Keratinocyte (primary cell): ENCODE data around the gene MTFP1. TPM values are rescaled to one million over a fixed set of nuclear protein-coding genes. Genes with fewer than 3 reads are reported as not detected.

Source experiments
- DNase-seq: peaks from one replicate; pipeline ENCODE4 v3.0.0-alpha.2; 2011; ENCODE audit warnings: low read depth, missing footprints, low spot score
- FAIRE-seq: peaks from 2 replicates; lab custom pipeline; 2011; peaks lifted over from hg19 to GRCh38; lab: Jason Lieb, UNC
- H2AFZ ChIP-seq: 2 replicates; pipeline ENCODE4 v1.6.0; 2012; ENCODE audit warnings: low read length, control low read depth, inconsistent platforms; ENCODE audit not compliant: control insufficient read depth
- H3K27ac ChIP-seq: 2 replicates; pipeline ENCODE4 v1.5.1; 2011; ENCODE audit warnings: low read length; ENCODE audit not compliant: control insufficient read depth, insufficient read depth
- H3K27me3 ChIP-seq: 3 replicates; pipeline ENCODE4 v1.6.0; 2011; ENCODE audit warnings: low read length; ENCODE audit not compliant: control insufficient read depth, insufficient read depth; ENCODE audit errors: extremely low read depth
- H3K36me3 ChIP-seq, 2 experiments: 2 replicates in 1 of 2; 3 replicates in 1 of 2; pipeline ENCODE4 v1.5.1; 2011; ENCODE audit warnings: low read length in 2 of 2, mild to moderate bottlenecking in 1 of 2; ENCODE audit not compliant: control insufficient read depth in 2 of 2, insufficient read depth in 2 of 2; ENCODE audit errors: extremely low read depth in 1 of 2
- H3K4me1 ChIP-seq: 3 replicates; pipeline ENCODE4 v1.5.1; 2011; ENCODE audit warnings: low read length; ENCODE audit not compliant: control insufficient read depth, insufficient read depth; ENCODE audit errors: extremely low read depth
- H3K4me2 ChIP-seq: 3 replicates; pipeline ENCODE4 v1.6.0; 2011; ENCODE audit warnings: low read depth, low read length; ENCODE audit not compliant: control insufficient read depth, insufficient read depth; ENCODE audit errors: extremely low read depth
- H3K4me3 ChIP-seq, 3 experiments: fragments of 200-600 bp in 1 of 3; sonication (generic) in 1 of 3; 2 replicates in 2 of 3; 3 replicates in 1 of 3; pipeline ENCODE4 v1.5.1; 2011 to 2016; ENCODE audit warnings: low read length in 3 of 3, mild to moderate bottlenecking in 3 of 3, control low read depth in 2 of 3, inconsistent platforms in 1 of 3, low read depth in 1 of 3, mixed read lengths in 1 of 3, mixed run types in 1 of 3, moderate library complexity in 1 of 3; ENCODE audit not compliant: control insufficient read depth in 2 of 3, insufficient read depth in 2 of 3; ENCODE audit errors: extremely low read depth in 1 of 3
- H3K79me2 ChIP-seq: 2 replicates; pipeline ENCODE4 v1.6.0; 2012; ENCODE audit warnings: low read length; ENCODE audit not compliant: control insufficient read depth, insufficient read depth
- H3K9ac ChIP-seq: 3 replicates; pipeline ENCODE4 v1.6.0; 2011; ENCODE audit warnings: low read length; ENCODE audit not compliant: control insufficient read depth, insufficient read depth; ENCODE audit errors: extremely low read depth
- H3K9me1 ChIP-seq: 3 replicates; pipeline ENCODE4 v1.6.0; 2011; ENCODE audit warnings: low read length; ENCODE audit not compliant: control insufficient read depth, insufficient read depth; ENCODE audit errors: extremely low read depth
- H3K9me3 ChIP-seq: 2 replicates; pipeline ENCODE4 v1.5.1; 2012; ENCODE audit warnings: low read depth, low read length; ENCODE audit not compliant: control insufficient read depth
- H4K20me1 ChIP-seq: 3 replicates; pipeline ENCODE4 v1.6.0; 2011; ENCODE audit warnings: low read length; ENCODE audit not compliant: control insufficient read depth, insufficient read depth; ENCODE audit errors: extremely low read depth
- EZH2 ChIP-seq: IDR thresholded peaks from one replicate; pipeline ENCODE4 v1.6.1; 2012; ENCODE audit warnings: inconsistent platforms, mild to moderate bottlenecking, low read length, moderate library complexity
- dilution Hi-C: fragments of 300-500 bp; cut with MboI; formaldehyde crosslinking; loops from one replicate; pipeline ENCODE4 v1.7.0; 2020; ENCODE audit warnings: low sequenced_read_pairs; ENCODE audit not compliant: extremely low pct_ligation_motif_present
- polyA plus RNA-seq, 5 experiments: library from polyadenylated mRNA; depleted of rRNA in 3 of 5; stranded (reverse) in 3 of 5; stranded (forward) in 1 of 5; unstranded in 1 of 5; fragments of >200 nt; gene quantifications; 1 replicate in 1 of 5; 2 replicates in 3 of 5; 3 replicates in 1 of 5; pipeline versions ENCODE4 v1.2.1 to v1.2.3, GENCODE V29; 2011 to 2012; ENCODE audit warnings: missing spikeins in 2 of 5, low read depth in 1 of 5, low replicate concordance in 1 of 5
- TF ChIP-seq, protein P1 (sequence below), 3 experiments: IDR thresholded peaks in 1 of 3; conservative IDR thresholded peaks in 1 of 3; optimal IDR thresholded peaks in 1 of 3; 2 replicates in 2 of 3; 3 replicates in 1 of 3; pipeline versions ENCODE3 to v1.5.1; 2011; ENCODE audit warnings: low read length in 3 of 3, mild to moderate bottlenecking in 3 of 3, moderate library complexity in 2 of 3, control low read depth in 1 of 3, inconsistent platforms in 1 of 3; ENCODE audit not compliant: insufficient read depth in 2 of 3; ENCODE audit errors: extremely low read depth in 1 of 3

The MTFP1 gene
- polyA plus RNA-seq, 1 donor (not counting 4 experiments of a cell fraction or from before 2014, with no cell fraction given) = 8.4 TPM

- H2AFZ ChIP-seq = no peak overlapping the region
- peak overlapping the region; percentile 95 for H3K27ac ChIP-seq
- peak; percentile 66 for DNase-seq
- peak; percentile 58 for FAIRE-seq
- H3K4me1 ChIP-seq = peaks cover 67% of the 10 kb centered on the region
- no peaks in the 10 kb centered on the region for H3K9me3 ChIP-seq
- dilution Hi-C loops = no loop called here
- H3K27me3 ChIP-seq = no peaks in the 10 kb centered on the region
- peak overlapping the region; percentile 88 for H3K4me2 ChIP-seq
- H3K4me3 ChIP-seq = peak overlapping the region; percentile 11 to 80 (median 22)
- H3K36me3 ChIP-seq = peaks cover 10 to 26% of the 10 kb centered on the region in 2 experiments
- no peaks in the 10 kb centered on the region for H3K79me2 ChIP-seq
- TF ChIP-seq EZH2 = no peak
- TF ChIP-seq, protein P1, sequence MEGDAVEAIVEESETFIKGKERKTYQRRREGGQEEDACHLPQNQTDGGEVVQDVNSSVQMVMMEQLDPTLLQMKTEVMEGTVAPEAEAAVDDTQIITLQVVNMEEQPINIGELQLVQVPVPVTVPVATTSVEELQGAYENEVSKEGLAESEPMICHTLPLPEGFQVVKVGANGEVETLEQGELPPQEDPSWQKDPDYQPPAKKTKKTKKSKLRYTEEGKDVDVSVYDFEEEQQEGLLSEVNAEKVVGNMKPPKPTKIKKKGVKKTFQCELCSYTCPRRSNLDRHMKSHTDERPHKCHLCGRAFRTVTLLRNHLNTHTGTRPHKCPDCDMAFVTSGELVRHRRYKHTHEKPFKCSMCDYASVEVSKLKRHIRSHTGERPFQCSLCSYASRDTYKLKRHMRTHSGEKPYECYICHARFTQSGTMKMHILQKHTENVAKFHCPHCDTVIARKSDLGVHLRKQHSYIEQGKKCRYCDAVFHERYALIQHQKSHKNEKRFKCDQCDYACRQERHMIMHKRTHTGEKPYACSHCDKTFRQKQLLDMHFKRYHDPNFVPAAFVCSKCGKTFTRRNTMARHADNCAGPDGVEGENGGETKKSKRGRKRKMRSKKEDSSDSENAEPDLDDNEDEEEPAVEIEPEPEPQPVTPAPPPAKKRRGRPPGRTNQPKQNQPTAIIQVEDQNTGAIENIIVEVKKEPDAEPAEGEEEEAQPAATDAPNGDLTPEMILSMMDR (optimal IDR thresholded peaks at IDR 0.05 in 1 of 3, IDR thresholded peaks at IDR 0.05 in 1 of 3, conservative IDR thresholded peaks at IDR 0.05 in 1 of 3; ENCODE audit: extremely low read depth in 1 of 3, insufficient read depth in 2 of 3, low read length in 3 of 3) = no peak
- no peaks in the 10 kb centered on the region for H4K20me1 ChIP-seq
- H3K9me1 ChIP-seq = no peaks in the 10 kb centered on the region
- peak overlapping the region; percentile 89 for H3K9ac ChIP-seq
These were observed 2.9 kb upstream of the MTFP1 start for GRCh38 chr22:30422481-30423300.

GRCh38 chr22:30423301-30423958 lies 2.1 kb upstream of the MTFP1 start:
- no peaks in the 10 kb centered on the region for H3K79me2 ChIP-seq
- no peaks in the 10 kb centered on the region for H3K9me1 ChIP-seq
- peak overlapping the region; percentile 89 for H3K9ac ChIP-seq
- TF ChIP-seq, protein P1 (optimal IDR thresholded peaks at IDR 0.05 in 1 of 3, IDR thresholded peaks at IDR 0.05 in 1 of 3, conservative IDR thresholded peaks at IDR 0.05 in 1 of 3; ENCODE audit: extremely low read depth in 1 of 3, insufficient read depth in 2 of 3, low read length in 3 of 3) = peak in 2 of 3 experiments; percentile 8 to 12
- no peak for TF ChIP-seq EZH2
- H3K4me1 ChIP-seq = peaks cover 67% of the 10 kb centered on the region
- H3K4me3 ChIP-seq = peak overlapping the region; percentile 22 to 80 (median 60)
- peak overlapping the region; percentile 88 for H3K4me2 ChIP-seq
- no peak overlapping the region for H2AFZ ChIP-seq
- FAIRE-seq (no peak), DNase-seq (no peak)
- dilution Hi-C loops = no loop called here
- peak overlapping the region; percentile 95 for H3K27ac ChIP-seq
- H4K20me1 ChIP-seq = no peaks in the 10 kb centered on the region
- H3K9me3 ChIP-seq = no peaks in the 10 kb centered on the region
- no peaks in the 10 kb centered on the region for H3K27me3 ChIP-seq
- H3K36me3 ChIP-seq = peaks cover 7 to 20% of the 10 kb centered on the region in 2 experiments
